Left colon (tissue), 2 donors: ENCODE data around the gene YIPF3. TPM values are rescaled to one million over a fixed set of nuclear protein-coding genes. Genes with fewer than 3 reads are reported as not detected.
"Not testable (repeated sequence)": the region's sequence is repeated elsewhere in the genome, so short reads cannot be mapped to it uniquely, and the experiment has no call there.

Experiments
- ATAC-seq: fragments of 200-7000 bp; cut with Tn5 transposase; one replicate; pipeline ENCODE4 v1.9.1; 2020; ENCODE audit warnings: mild to moderate bottlenecking, moderate library complexity
- DNase-seq, 2 donors: peaks; one replicate each; pipeline ENCODE4 v3.0.0-alpha.2; 2020
- intact Hi-C, 2 donors: fragments of 100-400 bp; cut with DNase I in 1 of 2; cut with micrococcal nuclease in 1 of 2; formaldehyde crosslinking; loops; one replicate each; pipeline versions ENCODE4 v1.11.2 to v1.14.0; 2022; cut with DNase I, micrococcal nuclease
- total RNA-seq, 2 donors: library from RNA; stranded (reverse); fragmentation: NEBNext Ultra II Directional; extraction: Animal tissue kit (Norgen Biotek cat#: 25700); gene quantifications; one replicate each; pipeline ENCODE4 v1.2.1, GENCODE V29; 2021
- donor health status: DM: no; HTN: no; CAD: no.
- donor health status: DM: yes; HTN: yes; CAD: no.

The YIPF3 gene
- total RNA-seq, 2 donors from 2014 or later: 113 to 134 TPM

- DNase-seq (no peak), ATAC-seq (no peak)
- intact Hi-C loops: no loop called here
These were observed 4.8 kb downstream of the YIPF3 start for GRCh38 chr6:43511824-43512415.

GRCh38 chr6:43510827-43511163, 5.9 kb downstream of the YIPF3 start:
- DNase-seq (peak; percentile 73 to 81), ATAC-seq (peak; percentile 77)
- intact Hi-C loops: no loop called here

GRCh38 chr6:43509984-43510826, 6.5 kb downstream of the YIPF3 start, which contains the start of gene LRRC73:
Gene LRRC73 (minus strand): TSS chr6:43510346. CDS start chr6:43509785, 561 bp downstream.
- peak; percentile 83 to 89 for DNase-seq
- intact Hi-C loops: loop anchor here (10.0 kb wide), 2 partner anchors 55 to 245 kb away; partner anchors contain the start of gene DLK2 (in 1 of the 2)
- ATAC-seq: peak; percentile 83

GRCh38 chr6:43509142-43509983, 7.4 kb downstream of the YIPF3 start:
- no peak for ATAC-seq
- intact Hi-C loops: loop anchor here (10.0 kb wide), 2 partner anchors 55 to 245 kb away; partner anchors contain the start of gene DLK2 (in 1 of the 2)
- DNase-seq: no peak

GRCh38 chr6:43508481-43509141, 8.1 kb downstream of the YIPF3 start:
- no peak for DNase-seq
- ATAC-seq: no peak
- intact Hi-C loops: loop anchor here (10.0 kb wide), 2 partner anchors 54 to 244 kb away; partner anchors contain the start of gene DLK2 (in 1 of the 2)

- ATAC-seq (peak; percentile 34), DNase-seq (peak; percentile 62 to 81)
- intact Hi-C loops: loop anchor here (10.0 kb wide), 2 partner anchors 52 to 242 kb away; partner anchors contain the start of gene DLK2 (in 1 of the 2)
These were observed 9.9 kb downstream of the YIPF3 start for GRCh38 chr6:43506667-43507471.

GRCh38 chr6:43506171-43506570, 10.6 kb downstream of the YIPF3 start:
- ATAC-seq (no peak), DNase-seq (no peak)
- intact Hi-C loops: loop anchor here (10.0 kb wide), 2 partner anchors 51 to 241 kb away; partner anchors contain the start of gene DLK2 (in 1 of the 2)

- ATAC-seq (no peak), DNase-seq (no peak)
- intact Hi-C loops: loop anchor here (10.0 kb wide), 2 partner anchors 51 to 241 kb away; partner anchors contain the start of gene DLK2 (in 1 of the 2)
These were observed 11.0 kb downstream of the YIPF3 start for GRCh38 chr6:43505718-43506117.

- DNase-seq (no peak), ATAC-seq (no peak)
- intact Hi-C loops: loop anchor here (10.0 kb wide), 2 partner anchors 50 to 240 kb away; partner anchors contain the start of gene DLK2 (in 1 of the 2)
These were observed 11.8 kb downstream of the YIPF3 start for GRCh38 chr6:43504756-43505593.

GRCh38 chr6:43503443-43503842, 13.3 kb downstream of the YIPF3 start:
- ATAC-seq (no peak), DNase-seq (no peak)
- intact Hi-C loops: loop anchor here (10.0 kb wide), 2 partner anchors 49 to 239 kb away; partner anchors contain the start of gene DLK2 (in 1 of the 2)

GRCh38 chr6:43502666-43503065, 14.1 kb downstream of the YIPF3 start:
- ATAC-seq: no peak
- intact Hi-C loops: loop anchor here (10.0 kb wide), 2 partner anchors 48 to 238 kb away; partner anchors contain the start of gene DLK2 (in 1 of the 2)
- no peak for DNase-seq

GRCh38 chr6:43500921-43501320, 15.8 kb downstream of the YIPF3 start:
- DNase-seq (no peak), ATAC-seq (no peak)
- intact Hi-C loops: loop anchor here (10.0 kb wide), 2 partner anchors 46 to 236 kb away; partner anchors contain the start of gene DLK2 (in 1 of the 2)

- DNase-seq (no peak), ATAC-seq (no peak)
- intact Hi-C loops: loop anchor here in 1 of 2 donors (5.0 kb wide), 1 partner anchor 47 kb away; no protein-coding TSS in a partner anchor
These were observed 17.5 kb downstream of the YIPF3 start for GRCh38 chr6:43499028-43499815.

GRCh38 chr6:43498291-43498690, 18.4 kb downstream of the YIPF3 start:
- intact Hi-C loops: loop anchor here in 1 of 2 donors (5.0 kb wide), 1 partner anchor 46 kb away; no protein-coding TSS in a partner anchor
- DNase-seq, ATAC-seq: not testable (repeated sequence)

- intact Hi-C loops: loop anchor here in 1 of 2 donors (5.0 kb wide), 1 partner anchor 45 kb away; no protein-coding TSS in a partner anchor
- DNase-seq: no peak
- ATAC-seq: no peak
These were observed 19.0 kb downstream of the YIPF3 start for GRCh38 chr6:43497689-43498088.
